OCI-LY3 (cell line): ENCODE data around the gene MYZAP.
A peak's percentile ranks its signal among the peaks of the same experiment; 100 is the strongest.

Source experiments
- H2AFZ ChIP-seq: fragments of 200-600, 300-600 bp; shearing (Covaris generic); 2 replicates; pipeline ENCODE4 v1.6.0; 2014; ENCODE audit warnings: antibody characterized with exemption, low read depth, low read length
- H3K27ac ChIP-seq: fragments of 200-600, 300-600 bp; sonication (generic); 2 replicates; pipeline ENCODE4 v1.5.1; 2014; ENCODE audit warnings: mild to moderate bottlenecking, low read length, moderate library complexity, mixed read lengths
- H3K27me3 ChIP-seq: fragments of 200-600, 300-600 bp; sonication (generic); 2 replicates; pipeline ENCODE4 v1.6.1; 2014; ENCODE audit warnings: low read depth, low read length, mixed read lengths
- H3K36me3 ChIP-seq: fragments of 200-600, 300-600 bp; sonication (generic); replicated peaks from 2 replicates; pipeline ENCODE3; 2014; ENCODE audit warnings: low read depth, low read length, mixed read lengths
- H3K4me1 ChIP-seq: fragments of 300-600, 200-600 bp; sonication (generic); 2 replicates; pipeline ENCODE4 v1.6.1; 2014; ENCODE audit warnings: low read length, mixed read lengths
- H3K4me2 ChIP-seq: fragments of 200-600, 300-600 bp; sonication (generic); 2 replicates; pipeline ENCODE4 v1.6.1; 2014; ENCODE audit warnings: low read length, mixed read lengths
- H3K4me3 ChIP-seq: fragments of 300-600, 200-600 bp; sonication (generic); 2 replicates; pipeline ENCODE4 v1.5.1; 2014; ENCODE audit warnings: antibody characterized with exemption, mild to moderate bottlenecking, low read length, moderate library complexity
- H3K79me2 ChIP-seq: fragments of 300-600, 200-600 bp; shearing (Covaris generic); 2 replicates; pipeline ENCODE4 v1.6.1; 2014; ENCODE audit warnings: mild to moderate bottlenecking, low read length, mixed read lengths
- H3K9ac ChIP-seq: fragments of 300-600, 200-600 bp; shearing (Covaris generic); 2 replicates; pipeline ENCODE4 v1.6.0; 2014; ENCODE audit warnings: mild to moderate bottlenecking, low read length, moderate library complexity
- H3K9me3 ChIP-seq: fragments of 200-600, 300-600 bp; shearing (Covaris generic); 2 replicates; pipeline ENCODE4 v1.6.1; 2014; ENCODE audit warnings: low read length, mixed read lengths; ENCODE audit not compliant: insufficient read depth
- H4K20me1 ChIP-seq: fragments of 200-600, 300-600 bp; sonication (generic); 2 replicates; pipeline ENCODE4 v1.6.1; 2016; ENCODE audit warnings: low read length, mixed read lengths; ENCODE audit not compliant: insufficient read depth
- CTCF ChIP-seq: fragments of 200-600, 300-600 bp; sonication (generic); IDR thresholded peaks from 2 replicates; pipeline ENCODE4 v1.5.1; 2014; ENCODE audit warnings: antibody characterized with exemption, low read length, low read depth
- EZH2phosphoT487 ChIP-seq: fragments of 200-600 bp; shearing (Covaris generic); IDR thresholded peaks from 2 replicates; pipeline ENCODE4 v1.6.1; 2018; ENCODE audit warnings: antibody characterized with exemption, mixed run types, low read depth

MYZAP gene

DNA sequence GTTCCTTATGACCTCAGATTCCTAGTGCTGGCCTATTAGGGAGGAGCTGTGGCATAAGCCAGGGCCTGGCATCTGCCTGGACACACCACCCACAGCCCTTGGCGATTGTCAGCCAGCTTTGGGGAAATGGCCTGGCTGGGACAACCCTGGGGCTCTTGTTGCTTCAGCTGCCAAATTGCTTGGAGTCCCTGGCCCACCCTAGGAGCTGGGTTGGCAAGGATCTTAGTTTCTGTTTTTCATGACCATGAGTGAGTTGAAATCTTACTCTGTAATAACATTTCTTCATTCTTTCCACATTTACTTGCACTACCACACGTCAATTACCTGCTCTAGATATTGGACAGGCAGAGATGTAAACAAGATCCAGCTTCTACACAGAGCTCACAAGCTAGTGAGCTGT lies 1.9 kb upstream of the MYZAP start:
- Histone ChIP-seq H3K27me3 (no peaks in the 10 kb centered on the region), H3K9ac (no peak overlapping the region), H3K36me3 (peaks cover 3% of the 10 kb centered on the region), H2AFZ (no peak overlapping the region), H3K4me1 (peaks cover 46% of the 10 kb centered on the region), H3K4me2 (no peak overlapping the region), H3K4me3 (no peak overlapping the region), H3K9me3 (peaks cover 2% of the 10 kb centered on the region; the same call in 1 of the 2 replicates), H3K27ac (no peak overlapping the region), H4K20me1 (no peaks in the 10 kb centered on the region), H3K79me2 (no peaks in the 10 kb centered on the region)
- TF ChIP-seq CTCF, result no peak
- TF ChIP-seq EZH2phosphoT487, result no peak

- H3K9ac ChIP-seq, result peak overlapping the region; percentile 28; the same call in 1 of the 2 replicates
- H4K20me1 ChIP-seq, result no peaks in the 10 kb centered on the region
- no peak overlapping the region for H3K27ac ChIP-seq
- TF ChIP-seq EZH2phosphoT487 (no peak), CTCF (no peak)
- no peaks in the 10 kb centered on the region for H3K27me3 ChIP-seq
- H3K79me2 ChIP-seq, result no peaks in the 10 kb centered on the region
- H3K4me1 ChIP-seq, result peaks cover 38% of the 10 kb centered on the region
- no peaks in the 10 kb centered on the region for H3K36me3 ChIP-seq
- H3K9me3 ChIP-seq, result peaks cover 2% of the 10 kb centered on the region; the same call in 1 of the 2 replicates
- H3K4me3 ChIP-seq, result peak overlapping the region; percentile 72
- H3K4me2 ChIP-seq, result peak overlapping the region; percentile 65
- H2AFZ ChIP-seq, result no peak overlapping the region
Observed at GRCh38 chr15:57591237-57591821, 375 bp upstream of the MYZAP start.

GRCh38 chr15:57592426-57592825 lies 722 bp downstream of the MYZAP start:
- Histone ChIP-seq H3K9me3 (peaks cover 2% of the 10 kb centered on the region; the same call in 1 of the 2 replicates), H3K4me3 (peak overlapping the region; percentile 72), H3K27me3 (no peaks in the 10 kb centered on the region), H3K4me2 (peak overlapping the region; percentile 35), H3K9ac (no peak overlapping the region), H3K79me2 (no peaks in the 10 kb centered on the region), H3K36me3 (no peaks in the 10 kb centered on the region), H3K4me1 (peaks cover 27% of the 10 kb centered on the region), H4K20me1 (no peaks in the 10 kb centered on the region), H3K27ac (no peak overlapping the region), H2AFZ (no peak overlapping the region)
- TF ChIP-seq EZH2phosphoT487 (no peak), CTCF (no peak)

DNA sequence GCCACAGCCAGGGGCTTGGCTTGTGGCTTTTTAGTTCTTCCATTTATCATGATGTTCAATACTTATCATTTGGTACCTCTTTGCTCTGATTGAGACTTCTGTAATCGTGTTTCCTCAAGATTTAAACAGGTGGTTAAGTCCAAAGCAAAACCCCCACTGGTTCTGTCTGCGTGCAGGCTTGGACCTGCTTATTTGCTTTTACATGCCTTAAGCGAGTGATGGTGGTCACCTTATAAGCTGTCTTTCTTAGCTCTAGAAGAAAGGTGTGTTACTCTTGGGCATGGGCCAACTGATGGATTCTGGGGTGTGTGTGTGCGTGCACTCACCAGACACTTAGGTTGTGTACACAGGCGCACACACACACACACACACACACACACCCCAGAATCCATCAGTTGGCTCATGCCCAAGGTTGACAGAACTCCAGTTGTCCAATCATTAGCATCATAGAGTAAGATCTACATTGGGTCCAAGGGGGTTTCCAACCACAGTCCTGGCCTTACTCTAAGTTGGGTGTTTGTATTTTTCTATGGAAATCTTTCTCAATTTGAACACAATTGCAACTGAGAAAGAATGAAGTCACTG lies 1.2 kb downstream of the MYZAP start:
- H3K27me3 ChIP-seq, result no peaks in the 10 kb centered on the region
- H3K27ac ChIP-seq, result no peak overlapping the region
- no peak for TF ChIP-seq EZH2phosphoT487
- TF ChIP-seq CTCF, result no peak

More for the DNA sequence above, 1.2 kb downstream of the MYZAP start:
- peaks cover 22% of the 10 kb centered on the region for H3K4me1 ChIP-seq
- H3K9me3 ChIP-seq, result peaks cover 2% of the 10 kb centered on the region; the same call in 1 of the 2 replicates
- no peaks in the 10 kb centered on the region for H4K20me1 ChIP-seq
- H3K9ac ChIP-seq, result no peak overlapping the region
- H3K79me2 ChIP-seq, result no peaks in the 10 kb centered on the region
- no peak overlapping the region for H3K4me2 ChIP-seq
- H2AFZ ChIP-seq, result no peak overlapping the region
- H3K4me3 ChIP-seq, result no peak overlapping the region
- H3K36me3 ChIP-seq, result no peaks in the 10 kb centered on the region
